Measurements from ENCODE around the gene CAPN5.

Gene CAPN5

GRCh38 chr11:77092382-77092781 lies 25.6 kb downstream of the CAPN5 start:
- H3K36me3 Mint-ChIP-seq (ENCODE audit: low read depth): peaks cover 3% of the 10 kb centered on the region
- no peaks in the 10 kb centered on the region for H3K4me1 Mint-ChIP-seq
- H3K9me3 Mint-ChIP-seq: no peaks in the 10 kb centered on the region
- H3K4me3 Mint-ChIP-seq: no peak overlapping the region
- H3K27ac Mint-ChIP-seq: no peak overlapping the region
- TF ChIP-seq CTCF (IDR thresholded peaks at IDR 0.05; ENCODE audit: unreplicated experiment in 3 of 3): no peak
- no peaks in the 10 kb centered on the region for H3K27me3 Mint-ChIP-seq (ENCODE audit: low read depth)

GRCh38 chr11:77093056-77093891 lies 26.5 kb downstream of the CAPN5 start:
- Mint-ChIP-seq H3K4me1 (no peaks in the 10 kb centered on the region), H3K27ac (no peak overlapping the region), H3K9me3 (no peaks in the 10 kb centered on the region), H3K27me3 (ENCODE audit: low read depth) (no peaks in the 10 kb centered on the region), H3K4me3 (no peak overlapping the region), H3K36me3 (ENCODE audit: low read depth) (peaks cover 3% of the 10 kb centered on the region)
- no peak for TF ChIP-seq CTCF (IDR thresholded peaks at IDR 0.05; ENCODE audit: unreplicated experiment in 3 of 3)

GRCh38 chr11:77093987-77094840 lies 27.4 kb downstream of the CAPN5 start:
- Mint-ChIP-seq H3K36me3 (ENCODE audit: low read depth) (peaks cover 3% of the 10 kb centered on the region), H3K4me1 (no peaks in the 10 kb centered on the region), H3K27me3 (ENCODE audit: low read depth) (no peaks in the 10 kb centered on the region), H3K27ac (no peak overlapping the region), H3K9me3 (no peaks in the 10 kb centered on the region), H3K4me3 (no peak overlapping the region)
- no peak for TF ChIP-seq CTCF (IDR thresholded peaks at IDR 0.05; ENCODE audit: unreplicated experiment in 3 of 3)

GRCh38 chr11:77094841-77095365 lies 28.1 kb downstream of the CAPN5 start:
- H3K4me3 Mint-ChIP-seq: no peak overlapping the region
- no peaks in the 10 kb centered on the region for H3K4me1 Mint-ChIP-seq
- H3K9me3 Mint-ChIP-seq: no peaks in the 10 kb centered on the region
- no peak overlapping the region for H3K27ac Mint-ChIP-seq
- no peak for TF ChIP-seq CTCF (IDR thresholded peaks at IDR 0.05; ENCODE audit: unreplicated experiment in 3 of 3)
- no peaks in the 10 kb centered on the region for H3K27me3 Mint-ChIP-seq (ENCODE audit: low read depth)
- peaks cover 3% of the 10 kb centered on the region for H3K36me3 Mint-ChIP-seq (ENCODE audit: low read depth)

DNA sequence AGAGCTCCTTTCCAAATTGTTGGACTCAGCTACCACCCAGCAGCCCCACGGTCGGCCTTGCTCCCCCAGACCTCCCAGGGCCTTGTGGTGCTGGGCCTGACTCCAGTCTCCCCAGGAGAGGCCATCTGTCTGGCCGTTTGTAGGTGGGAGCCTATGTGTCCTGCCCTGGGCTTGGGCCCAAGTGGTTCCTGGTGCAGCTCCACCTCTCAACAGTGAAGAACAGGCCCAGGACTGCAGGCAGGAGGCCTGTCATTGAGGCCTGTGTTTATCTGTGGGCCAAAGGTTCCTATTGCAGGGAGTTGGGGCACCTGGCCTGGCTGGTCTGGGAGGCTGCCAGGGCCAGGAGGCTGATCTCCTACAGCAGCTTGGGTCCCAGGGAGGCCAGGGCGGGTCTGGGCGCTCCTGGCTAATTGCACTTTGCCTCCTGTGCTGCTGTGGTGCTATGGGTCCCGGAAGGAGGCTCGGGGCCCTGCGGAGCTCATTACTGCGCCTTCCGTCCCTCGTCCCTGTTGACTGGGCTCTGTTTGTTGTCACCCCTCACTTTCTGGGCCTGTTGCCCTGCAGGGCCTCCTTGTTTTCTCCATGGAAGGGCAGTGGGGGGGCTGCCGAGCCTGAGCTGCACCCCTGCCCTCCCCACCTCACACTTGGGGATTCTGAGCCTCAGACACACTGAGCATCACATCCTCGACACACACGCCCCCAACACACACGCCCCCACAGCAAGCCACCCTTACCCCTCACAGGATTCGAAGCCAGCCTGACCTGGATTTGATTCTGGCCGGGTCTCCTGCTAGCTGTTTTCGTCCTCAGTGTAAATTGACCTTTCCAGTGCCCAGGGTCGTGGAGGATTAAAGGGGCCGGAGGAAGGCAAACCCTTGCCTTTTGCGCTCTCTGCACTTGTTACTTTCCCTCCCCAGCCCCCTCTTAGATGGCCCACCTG lies 29.1 kb downstream of the CAPN5 start:
- no peaks in the 10 kb centered on the region for H3K4me1 Mint-ChIP-seq

More for the DNA sequence above, 29.1 kb downstream of the CAPN5 start:
- Mint-ChIP-seq H3K4me3 (no peak overlapping the region), H3K27me3 (ENCODE audit: low read depth) (no peaks in the 10 kb centered on the region), H3K36me3 (ENCODE audit: low read depth) (peaks cover 11% of the 10 kb centered on the region), H3K9me3 (peaks cover 6% of the 10 kb centered on the region), H3K27ac (no peak overlapping the region)
- TF ChIP-seq CTCF (IDR thresholded peaks at IDR 0.05; ENCODE audit: unreplicated experiment in 3 of 3): no peak
